ENCODE data around the gene FGF8. TPM values are rescaled to one million over a fixed set of nuclear protein-coding genes. Genes with fewer than 3 reads are reported as not detected.

FGF8 gene
- total RNA-seq, 1 experiment from 2014 or later, result 14.3 TPM

GRCh38 chr10:101814466-101815071, 38.7 kb upstream of the FGF8 start:
- Histone ChIP-seq H4K8ac (replicated peaks; ENCODE audit: insufficient read length, low read depth, low read length) (no peak overlapping the region), H2AFZ (ENCODE audit: low read length) (no peak overlapping the region), H3K27me3 (ENCODE audit: insufficient read depth, low read length) (no peaks in the 10 kb centered on the region), H4K91ac (ENCODE audit: insufficient read length, low read depth, low read length) (no peak overlapping the region), H3K9ac (ENCODE audit: extremely low read depth, insufficient read length, low read length) (no peak overlapping the region), H3K4me2 (ENCODE audit: insufficient read depth, insufficient read length, low read length) (no peak overlapping the region), H3K4ac (ENCODE audit: low read depth, low read length) (no peak overlapping the region), H3K79me1 (ENCODE audit: insufficient read depth, low read depth, low read length, poor library complexity, severe bottlenecking) (peaks cover 3% of the 10 kb centered on the region), H2BK20ac (ENCODE audit: low read depth, low read length, poor library complexity, severe bottlenecking) (no peak overlapping the region), H3T11ph (ENCODE audit: low read length) (no peak overlapping the region), H3K79me2 (ENCODE audit: insufficient read depth, low read length) (peaks cover 40% of the 10 kb centered on the region), H3K23me2 (ENCODE audit: insufficient read length, low read depth, low read length, poor library complexity, severe bottlenecking) (peaks cover 12% of the 10 kb centered on the region), H3K23ac (ENCODE audit: insufficient read length, low read depth, low read length) (no peak overlapping the region), H3K27ac (ENCODE audit: insufficient read length, low read depth, low read length) (no peak overlapping the region), H2AK5ac (ENCODE audit: insufficient read length, low read length) (no peak overlapping the region), H3K9me3 (ENCODE audit: control insufficient read depth, low read depth, low read length) (no peaks in the 10 kb centered on the region), H3K56ac (ENCODE audit: insufficient read length, low read depth, low read length) (no peak overlapping the region), H3K14ac (ENCODE audit: insufficient read depth, low read length) (no peak overlapping the region), H4K5ac (ENCODE audit: insufficient read length, low read depth, low read length) (no peak overlapping the region), H4K20me1 (ENCODE audit: control insufficient read depth, insufficient read depth, insufficient read length) (no peaks in the 10 kb centered on the region), H2BK120ac (ENCODE audit: low read depth, low read length, poor library complexity, severe bottlenecking) (no peak overlapping the region), H3K18ac (ENCODE audit: insufficient read length, low read depth, low read length) (no peak overlapping the region), H3K4me1 (ENCODE audit: insufficient read depth, low read length) (peaks cover 4% of the 10 kb centered on the region; the same call in 1 of the 2 replicates), H2BK15ac (ENCODE audit: low read depth, low read length) (no peak overlapping the region), H2BK5ac (ENCODE audit: insufficient read length, low read length) (no peak overlapping the region), H2BK12ac (ENCODE audit: insufficient read length, low read depth, low read length) (no peak overlapping the region)
- Mint-ChIP-seq H3K4me3 (peak overlapping the region; percentile 92 to 97), H3K27me3 (ENCODE audit: low read depth) (no peaks in the 10 kb centered on the region), H3K27ac (peak overlapping the region in 1 of 3 experiments; percentile 65; a peak in 3 of 7 replicates), H3K4me1 (peaks cover 30 to 33% of the 10 kb centered on the region in 2 experiments), H3K36me3 (ENCODE audit: insufficient read depth in 1 of 3, low read depth in 3 of 3) (peaks cover 19 to 45% (median 30%) of the 10 kb centered on the region in 3 experiments; a peak in 6 of 7 replicates), H3K9me3 (no peaks in the 10 kb centered on the region)
- no peak for TF ChIP-seq CTCF (conservative IDR thresholded peaks at IDR 0.05)
- WGBS (ENCODE audit: extremely low coverage, insufficient read length, low lambda C conversion rate), result no CpG with 5 or more reads among the region's 8 CpGs
- no peak for DNase-seq
